H1 (cell line): ENCODE results near the gene CLDN25. TPM values are rescaled to one million over a fixed set of nuclear protein-coding genes. Genes with fewer than 3 reads are reported as not detected.
A peak's percentile ranks its signal among the peaks of the same experiment; 100 is the strongest.

Experiments used
- CTCF ChIA-PET: fragments of 300-600 bp; sonication (Branson Sonifier 250); formaldehyde crosslinking; loops from one replicate; lab custom pipeline; 2021; ENCODE audit not compliant: partially characterized antibody; lab: Charles Lee
- POLR2A ChIA-PET: fragments of 300-600 bp; sonication (Branson Sonifier 250); formaldehyde crosslinking; loops from one replicate; lab custom pipeline; 2021; ENCODE audit warnings: inconsistent platforms; ENCODE audit not compliant: partially characterized antibody; lab: Charles Lee
- DNase-seq, 2 experiments: peaks; one replicate each; pipeline versions ENCODE4 v3.0.0 to v3.0.0-alpha.2; 2010 to 2022; ENCODE audit warnings: low spot score in 2 of 2, low read depth in 1 of 2, mixed read lengths in 1 of 2
- FAIRE-seq: peaks from 2 replicates; lab custom pipeline; 2011; peaks lifted over from hg19 to GRCh38; lab: Jason Lieb, UNC
- H2AFZ ChIP-seq: 2 replicates; pipeline ENCODE4 v1.8.1; 2012; ENCODE audit warnings: low read length, inconsistent platforms
- H2AK5ac ChIP-seq: 2 replicates; pipeline ENCODE4 v1.6.1; 2013; ENCODE audit warnings: low read depth, low read length
- H2BK120ac ChIP-seq: replicated peaks from 2 replicates; pipeline ENCODE3; 2013; ENCODE audit warnings: low read depth, low read length, inconsistent platforms
- H2BK12ac ChIP-seq: 2 replicates; pipeline ENCODE4 v1.6.1; 2013; ENCODE audit warnings: low read depth, low read length
- H2BK15ac ChIP-seq: 2 replicates; pipeline ENCODE4 v1.6.1; 2013; ENCODE audit warnings: low read length
- H2BK20ac ChIP-seq: 2 replicates; pipeline ENCODE4 v1.6.1; 2013; ENCODE audit warnings: low read length
- H2BK5ac ChIP-seq: 2 replicates; pipeline ENCODE4 v1.6.1; 2013; ENCODE audit warnings: low read depth, low read length
- H3K14ac ChIP-seq: 2 replicates; pipeline ENCODE4 v1.6.1; 2013; ENCODE audit warnings: inconsistent platforms; ENCODE audit not compliant: insufficient read length
- H3K18ac ChIP-seq: 2 replicates; pipeline ENCODE4 v1.6.1; 2013; ENCODE audit warnings: low read length; ENCODE audit errors: extremely low read depth
- H3K23ac ChIP-seq: 2 replicates; pipeline ENCODE4 v1.6.1; 2013; ENCODE audit warnings: inconsistent platforms; ENCODE audit not compliant: insufficient read length
- H3K23me2 ChIP-seq: 2 replicates; pipeline ENCODE4 v1.6.1; 2013; ENCODE audit warnings: low read depth, low read length
- H3K27ac ChIP-seq: 2 replicates; pipeline ENCODE4 v1.6.1; 2011; ENCODE audit warnings: low read depth, low read length, inconsistent platforms
- H3K27me3 ChIP-seq, 4 experiments: replicated peaks in 1 of 4; 1 replicate in 1 of 4; 2 replicates in 3 of 4; pipeline versions ENCODE4 v1.6.1 to v1.8.1; 2011 to 2013; ENCODE audit warnings: low read length in 3 of 4, mild to moderate bottlenecking in 3 of 4, inconsistent platforms in 2 of 4, mixed read lengths in 2 of 4, moderate library complexity in 1 of 4; ENCODE audit not compliant: control insufficient read depth in 3 of 4, insufficient read depth in 3 of 4; ENCODE audit errors: extremely low read depth in 1 of 4
- H3K36me3 ChIP-seq, 4 experiments: 2 replicates each; pipeline versions ENCODE4 v1.6.1 to v1.8.1; 2011 to 2013; ENCODE audit warnings: mild to moderate bottlenecking in 4 of 4, low read length in 3 of 4, moderate library complexity in 2 of 4, control low read depth in 1 of 4, inconsistent platforms in 1 of 4; ENCODE audit not compliant: insufficient read depth in 4 of 4, control insufficient read depth in 2 of 4
- H3K4ac ChIP-seq: replicated peaks from 2 replicates; pipeline ENCODE3; 2013; ENCODE audit warnings: low read length, low read depth, mixed read lengths, inconsistent platforms; ENCODE audit not compliant: insufficient read length
- H3K4me1 ChIP-seq, 4 experiments: replicated peaks in 1 of 4; 1 replicate in 1 of 4; 2 replicates in 3 of 4; pipeline versions ENCODE4 v1.6.1 to v1.8.1; 2011 to 2013; ENCODE audit warnings: low read length in 3 of 4, inconsistent platforms in 2 of 4, mixed read lengths in 1 of 4; ENCODE audit not compliant: insufficient read depth in 4 of 4, control insufficient read depth in 3 of 4
- H3K4me2 ChIP-seq, 2 experiments: 2 replicates each; pipeline versions ENCODE4 v1.6.1 to v1.8.1; 2011 to 2013; ENCODE audit warnings: low read depth in 2 of 2, low read length in 2 of 2, control low read depth in 1 of 2, inconsistent platforms in 1 of 2, mild to moderate bottlenecking in 1 of 2; ENCODE audit not compliant: insufficient read depth in 1 of 2
- H3K4me3 ChIP-seq, 4 experiments: fragments of 200-600, 300-600 bp in 1 of 4; sonication (generic), shearing (Covaris generic), sonication (Bioruptor Twin) in 1 of 4; 2 replicates each; pipeline versions ENCODE4 v1.5.1 to v1.8.1; 2011 to 2016; ENCODE audit warnings: low read length in 4 of 4, low read depth in 3 of 4, control low read depth in 2 of 4, inconsistent platforms in 2 of 4, mild to moderate bottlenecking in 2 of 4, mixed read lengths in 1 of 4, moderate library complexity in 1 of 4; ENCODE audit not compliant: insufficient read depth in 2 of 4; ENCODE audit errors: extremely low read depth in 1 of 4
- H3K56ac ChIP-seq: replicated peaks from 2 replicates; pipeline ENCODE3; 2013; ENCODE audit warnings: low read depth, mild to moderate bottlenecking, mixed read lengths, low read length, inconsistent platforms; ENCODE audit not compliant: insufficient read length
- H3K79me1 ChIP-seq: 2 replicates; pipeline ENCODE4 v1.6.1; 2013; ENCODE audit warnings: low read depth, low read length, control low read depth
- H3K79me2 ChIP-seq, 2 experiments: 2 replicates each; pipeline versions ENCODE4 v1.6.1 to v1.8.1; 2012 to 2013; ENCODE audit warnings: low read length in 2 of 2, mild to moderate bottlenecking in 2 of 2, inconsistent platforms in 1 of 2; ENCODE audit not compliant: insufficient read depth in 2 of 2, control insufficient read depth in 1 of 2
- H3K9ac ChIP-seq, 4 experiments: replicated peaks in 1 of 4; 1 replicate in 1 of 4; 2 replicates in 3 of 4; pipeline versions ENCODE4 v1.6.1 to v1.8.1; 2011 to 2013; ENCODE audit warnings: low read depth in 3 of 4, low read length in 3 of 4, control low read depth in 2 of 4, mild to moderate bottlenecking in 2 of 4, moderate library complexity in 2 of 4, inconsistent platforms in 1 of 4; ENCODE audit errors: extremely low read depth in 1 of 4
- H3K9me3 ChIP-seq, 2 experiments: 2 replicates each; pipeline versions ENCODE4 v1.6.1 to v1.8.1; 2012 to 2013; ENCODE audit warnings: mild to moderate bottlenecking in 2 of 2, moderate library complexity in 2 of 2, control low read depth in 1 of 2, inconsistent platforms in 1 of 2, low read depth in 1 of 2, low read length in 1 of 2, mixed read lengths in 1 of 2; ENCODE audit not compliant: insufficient read depth in 2 of 2
- H4K20me1 ChIP-seq, 2 experiments: replicated peaks in 1 of 2; 2 replicates each; pipeline versions ENCODE3 to v1.8.1; 2011 to 2013; ENCODE audit warnings: inconsistent platforms in 2 of 2, low read length in 2 of 2, mild to moderate bottlenecking in 1 of 2; ENCODE audit not compliant: insufficient read depth in 2 of 2, control insufficient read depth in 1 of 2
- H4K5ac ChIP-seq: 2 replicates; pipeline ENCODE4 v1.6.1; 2013; ENCODE audit warnings: low read length, low read depth, mixed read lengths, inconsistent platforms; ENCODE audit not compliant: insufficient read length
- H4K8ac ChIP-seq: 2 replicates; pipeline ENCODE4 v1.8.0; 2013; ENCODE audit warnings: mild to moderate bottlenecking, moderate library complexity, low read length, inconsistent platforms; ENCODE audit not compliant: insufficient read depth; ENCODE audit errors: extremely low read depth
- H4K91ac ChIP-seq: replicated peaks from 2 replicates; pipeline ENCODE3; 2013; ENCODE audit warnings: low read length, mixed read lengths, inconsistent platforms; ENCODE audit not compliant: insufficient read length
- NRF1 ChIP-seq: IDR thresholded peaks from 2 replicates; pipeline ENCODE4 v1.6.1; 2011; ENCODE audit warnings: mild to moderate bottlenecking, low read depth, low read length, improper control_type of control experiment
- WGBS, 2 experiments: shearing (Covaris generic) in 1 of 2; methylation state at CpG; one replicate each; pipeline versions ENCODE4 v1.1.6 to v1.1.7; 2013 to 2015; ENCODE audit warnings: low lambda C conversion rate in 2 of 2, mixed read lengths in 2 of 2, inconsistent platforms in 1 of 2, low coverage in 1 of 2, missing lambda C conversion rate in 1 of 2; ENCODE audit not compliant: insufficient replicate concordance in 2 of 2, insufficient coverage in 1 of 2, insufficient read length in 1 of 2; ENCODE audit errors: extremely low coverage in 1 of 2, missing lambda C conversion rate in 1 of 2; 5-methylcytosine and 5-hydroxymethylcytosine counted together
- long read RNA-seq, 2 experiments: library from RNA in 1 of 2; library from capped mRNA in 1 of 2; stranded (forward); transcript quantifications; one replicate each; pipeline ENCODE4 v2.0.0, GENCODE V29; 2021; ENCODE audit warnings: inconsistent platforms in 1 of 2
- polyA minus RNA-seq, 3 experiments: library from RNA; depleted of rRNA, polyadenylated mRNA; stranded (reverse); fragments of >200 nt; gene quantifications; 1 replicate in 2 of 3; 2 replicates in 1 of 3; pipeline ENCODE4 v1.2.3, GENCODE V29; 2011
- polyA plus RNA-seq, 7 experiments: library from polyadenylated mRNA; depleted of rRNA in 3 of 7; stranded (reverse) in 5 of 7; unstranded in 2 of 7; fragments of >200 nt in 5 of 7; fragments of 200-250 nt in 2 of 7; gene quantifications; 1 replicate in 5 of 7; 2 replicates in 1 of 7; 4 replicates in 1 of 7; pipeline versions ENCODE4 v1.2.1 to v1.2.3, GENCODE V29; 2011 to 2013; ENCODE audit warnings: missing spikeins in 2 of 7, mixed read lengths in 2 of 7
- total RNA-seq: library from RNA; stranded (reverse); fragmentation: NEBNext Ultra II Directional; extraction: Animal tissue kit (Norgen Biotek cat#: 25700); gene quantifications from 2 replicates; pipeline ENCODE4 v1.2.1, GENCODE V29; 2021

Gene CLDN25
- not detected in 2 replicates for total RNA-seq
- not detected in 2 replicates for polyA plus RNA-seq (2011; rRNA removed)
- not detected for polyA plus RNA-seq (2011; cell fraction: cytosol; rRNA removed)
- polyA plus RNA-seq (2011; cell fraction: nucleus; rRNA removed), result not detected
- not detected in 4 replicates for polyA plus RNA-seq (2012, experiment 1 of 2)
- polyA plus RNA-seq (2012, experiment 2 of 2), result not detected
- polyA plus RNA-seq (2013, experiment 1 of 2), result not detected
- not detected for polyA plus RNA-seq (2013, experiment 2 of 2)
- polyA minus RNA-seq (2011; rRNA and poly(A)+ RNA removed), result not detected in 2 replicates
- polyA minus RNA-seq (2011; cell fraction: cytosol; rRNA and poly(A)+ RNA removed), result not detected
- not detected for polyA minus RNA-seq (2011; cell fraction: nucleus; rRNA and poly(A)+ RNA removed)
- long read RNA-seq, experiment 1, result 0 reads
- long read RNA-seq, experiment 2, result 0 reads

- Histone ChIP-seq H4K20me1 (no peaks in the 10 kb centered on the region), H4K91ac (no peak within 1 kb of the TSS), H2AFZ (0 out of 2 replicates have a peak within 1 kb of the TSS, but pooled peaks have one; percentile 47), H3K23ac (no peak within 1 kb of the TSS), H3K27ac (no peak within 1 kb of the TSS), H4K8ac (no peak within 1 kb of the TSS; the same call in 1 of the 2 replicates), H3K56ac (no peak within 1 kb of the TSS), H3K4me2 (no peak within 1 kb of the TSS), H2BK20ac (no peak within 1 kb of the TSS), H2BK5ac (no peak within 1 kb of the TSS), H2BK15ac (no peak within 1 kb of the TSS), H3K79me1 (no peaks in the 10 kb centered on the region), H3K18ac (no peak within 1 kb of the TSS), H2BK12ac (no peak within 1 kb of the TSS), H2BK120ac (no peak within 1 kb of the TSS), H3K9ac (no peak within 1 kb of the TSS), H3K36me3 (no peaks in the 10 kb centered on the region), H3K23me2 (no peaks in the 10 kb centered on the region; the same call in 1 of the 2 replicates), H2AK5ac (no peak within 1 kb of the TSS), H3K9me3 (no peaks in the 10 kb centered on the region), H3K27me3 (no peaks in the 10 kb centered on the region), H4K5ac (no peak within 1 kb of the TSS), H3K4me3 (no peak within 1 kb of the TSS), H3K79me2 (no peaks in the 10 kb centered on the region), H3K4me1 (no peaks in the 10 kb centered on the region), H3K14ac (no peak within 1 kb of the TSS), H3K4ac (no peak within 1 kb of the TSS)
- ChIA-PET POLR2A (no interaction called here), CTCF (no interaction called here)
- FAIRE-seq, result no peak
- DNase-seq, result no peak
- no peak for TF ChIP-seq NRF1
- WGBS, 2 experiments, result 85% methylated on average over 4 of the region's 4 CpGs; no CpG with 5 or more reads in 1 of the 2 experiments
These were observed at the start of gene CLDN25 for GRCh38 chr11:113779496-113779895. Gene CLDN25, plus strand, starts transcription at chr11:113779796. Its CDS starts 0 bp downstream, at chr11:113779796.
